HEK293 (cell line): ENCODE measurements around the gene SHISAL1.

Experiments
- CTCF ChIA-PET: fragments of 350-600 bp; formaldehyde crosslinking; extraction: SDS; loops from one replicate; lab custom pipeline; 2021; ENCODE audit warnings: antibody characterized with exemption; lab: Yijun Ruan, JAX
- POLR2A ChIA-PET: fragments of 300-600 bp; formaldehyde crosslinking; extraction: SDS; loops from one replicate; lab custom pipeline; 2020; ENCODE audit warnings: antibody characterized with exemption, inconsistent platforms; lab: Yijun Ruan, JAX
- H3K27ac ChIP-seq: fragments of 200-500 bp; sonication (Bioruptor generic); 2 replicates; pipeline ENCODE4 v1.5.1; 2014; ENCODE audit warnings: low read depth, low read length, control low read depth, inconsistent platforms; ENCODE audit errors: extremely low read depth
- H3K36me3 ChIP-seq, 2 experiments: fragments of 200-500 bp in 1 of 2; sonication (Bioruptor generic) in 1 of 2; 1 replicate in 1 of 2; 2 replicates in 1 of 2; pipeline ENCODE4 v1.5.1; 2014 to 2017; ENCODE audit warnings: inconsistent platforms in 2 of 2, low read length in 2 of 2; ENCODE audit not compliant: control insufficient read depth in 2 of 2, insufficient read depth in 1 of 2
- H3K4me1 ChIP-seq: fragments of 200-500 bp; sonication (Bioruptor generic); 2 replicates; pipeline ENCODE4 v1.5.1; 2014; ENCODE audit warnings: mild to moderate bottlenecking, low read length, inconsistent platforms; ENCODE audit not compliant: control insufficient read depth, insufficient read depth
- H3K4me3 ChIP-seq: 2 replicates; pipeline ENCODE4 v1.5.1; 2011; ENCODE audit warnings: low read depth, mild to moderate bottlenecking, control low read depth, low read length, moderate library complexity
- H3K9me3 ChIP-seq: fragments of 200-500 bp; sonication (Bioruptor generic); 2 replicates; pipeline ENCODE4 v1.5.1; 2014; ENCODE audit warnings: low read depth, low read length, inconsistent platforms; ENCODE audit not compliant: control insufficient read depth, insufficient read depth
- ELK4 ChIP-seq: IDR thresholded peaks from 2 replicates; pipeline ENCODE4 v1.6.1; 2011; ENCODE audit warnings: mild to moderate bottlenecking, low read depth, low read length, borderline replicate concordance
- HOXC10 ChIP-seq: sonication (generic); formaldehyde crosslinking; IDR thresholded peaks from 2 replicates; pipeline ENCODE4 v1.8.1; 2023; ENCODE audit warnings: mild to moderate bottlenecking, missing genetic modification reagents
- OSR2 ChIP-seq: fragments of 450-650 bp; formaldehyde crosslinking; IDR thresholded peaks from 2 replicates; pipeline ENCODE4 v1.5.1; 2016; ENCODE audit warnings: missing biosample characterization, missing genetic modification characterization
- PATZ1 ChIP-seq: fragments of 450-650 bp; formaldehyde crosslinking; IDR thresholded peaks from 2 replicates; pipeline ENCODE4 v1.5.1; 2016; ENCODE audit warnings: missing biosample characterization, missing genetic modification characterization
- SALL2 ChIP-seq: fragments of 450-650 bp; formaldehyde crosslinking; IDR thresholded peaks from 2 replicates; pipeline ENCODE4 v1.5.0; 2017; ENCODE audit warnings: missing biosample characterization, mild to moderate bottlenecking, missing genetic modification characterization, borderline replicate concordance
- YY2 ChIP-seq: fragments of 450-650 bp; formaldehyde crosslinking; IDR thresholded peaks from 2 replicates; pipeline ENCODE4 v1.5.1; 2016; ENCODE audit warnings: missing biosample characterization, missing genetic modification characterization
- ZBTB11 ChIP-seq: fragments of 450-650 bp; formaldehyde crosslinking; conservative IDR thresholded peaks from 2 replicates; pipeline ENCODE4 v1.5.1; 2016; ENCODE audit warnings: low read depth, missing biosample characterization, missing genetic modification characterization
- ZBTB17 ChIP-seq: fragments of 450-650 bp; formaldehyde crosslinking; IDR thresholded peaks from 2 replicates; pipeline ENCODE4 v1.5.1; 2016; ENCODE audit warnings: missing biosample characterization, missing genetic modification characterization
- ZFP3 ChIP-seq: fragments of 450-650 bp; formaldehyde crosslinking; IDR thresholded peaks from 2 replicates; pipeline ENCODE4 v1.5.1; 2016; ENCODE audit warnings: low read depth, missing biosample characterization, missing genetic modification characterization
- ZNF37A ChIP-seq: fragments of 450-650 bp; IDR thresholded peaks from 2 replicates; pipeline ENCODE4 v1.5.1; 2018; ENCODE audit warnings: missing biosample characterization, missing genetic modification characterization
- ZNF433 ChIP-seq: fragments of 450-650 bp; formaldehyde crosslinking; IDR thresholded peaks from 2 replicates; pipeline ENCODE4 v1.5.1; 2016; ENCODE audit warnings: missing biosample characterization, missing genetic modification characterization, low read depth
- ZNF473 ChIP-seq: fragments of 450-650 bp; formaldehyde crosslinking; IDR thresholded peaks from 2 replicates; pipeline ENCODE4 v1.5.1; 2017; ENCODE audit warnings: missing biosample characterization, missing genetic modification characterization
- ZNF514 ChIP-seq: fragments of 450-650 bp; formaldehyde crosslinking; IDR thresholded peaks from 2 replicates; pipeline ENCODE4 v1.5.1; 2016; ENCODE audit warnings: missing biosample characterization, missing genetic modification characterization
- ZNF561 ChIP-seq: fragments of 450-650 bp; IDR thresholded peaks from 2 replicates; pipeline ENCODE4 v1.5.1; 2018; ENCODE audit warnings: missing biosample characterization, missing genetic modification characterization, borderline replicate concordance
- ZNF596 ChIP-seq: fragments of 450-650 bp; IDR thresholded peaks from 2 replicates; pipeline ENCODE4 v1.5.0; 2018; ENCODE audit warnings: missing biosample characterization, mild to moderate bottlenecking, missing genetic modification characterization, moderate library complexity
- ZNF626 ChIP-seq: fragments of 450-650 bp; sonication (Bioruptor Pico); formaldehyde crosslinking; IDR thresholded peaks from 2 replicates; pipeline ENCODE4 v1.5.1; 2018; ENCODE audit warnings: missing biosample characterization, missing genetic modification characterization, inconsistent platforms
- ZNF660 ChIP-seq: fragments of 450-650 bp; IDR thresholded peaks from 2 replicates; pipeline ENCODE4 v1.5.1; 2018; ENCODE audit warnings: missing biosample characterization, mild to moderate bottlenecking, missing genetic modification characterization
- ZNF747 ChIP-seq: fragments of 450-650 bp; formaldehyde crosslinking; IDR thresholded peaks from 2 replicates; pipeline ENCODE4 v1.5.1; 2016; ENCODE audit warnings: missing biosample characterization, missing genetic modification characterization
- ZNF768 ChIP-seq: fragments of 450-650 bp; formaldehyde crosslinking; IDR thresholded peaks from 2 replicates; pipeline ENCODE4 v1.5.1; 2018; ENCODE audit warnings: missing biosample characterization, mild to moderate bottlenecking, missing genetic modification characterization
- ZNF776 ChIP-seq: fragments of 450-650 bp; formaldehyde crosslinking; IDR thresholded peaks from 2 replicates; pipeline ENCODE4 v1.5.0; 2017; ENCODE audit warnings: missing biosample characterization, missing genetic modification characterization, borderline replicate concordance
- ZNF791 ChIP-seq: fragments of 450-650 bp; formaldehyde crosslinking; IDR thresholded peaks from 2 replicates; pipeline ENCODE4 v1.5.1; 2016; ENCODE audit warnings: missing biosample characterization, missing genetic modification characterization
- TF ChIP-seq, protein P1 (sequence below): fragments of 450-650 bp; formaldehyde crosslinking; IDR thresholded peaks from 2 replicates; pipeline ENCODE4 v1.5.1; 2016; ENCODE audit warnings: missing biosample characterization, missing genetic modification characterization

Gene SHISAL1

GRCh38 chr22:44259366-44260215, 53.2 kb downstream of the SHISAL1 start (continued):
- TF ChIP-seq ELK4 (no peak), ZNF776 (tag by site-specific recombination) (no peak), ZNF561 (tag by site-specific recombination) (no peak), PATZ1 (tag by site-specific recombination) (no peak)

GRCh38 chr22:44256556-44257485, 55.9 kb downstream of the SHISAL1 start:
- H3K9me3 ChIP-seq: no peaks in the 10 kb centered on the region
- no peaks in the 10 kb centered on the region for H3K36me3 ChIP-seq
- POLR2A ChIA-PET: no interaction called here
- CTCF ChIA-PET: no interaction called here
- H3K27ac ChIP-seq: no peak overlapping the region
- H3K4me1 ChIP-seq: no peaks in the 10 kb centered on the region
- no peak overlapping the region for H3K4me3 ChIP-seq
- no peak for TF ChIP-seq ZNF791 (tag by site-specific recombination)
- TF ChIP-seq ZFP3 (tag by site-specific recombination): no peak

GRCh38 chr22:44256085-44256484, 56.7 kb downstream of the SHISAL1 start:
- POLR2A ChIA-PET: no interaction called here
- no peak overlapping the region for H3K4me3 ChIP-seq
- no peaks in the 10 kb centered on the region for H3K9me3 ChIP-seq
- no peaks in the 10 kb centered on the region for H3K4me1 ChIP-seq
- no peaks in the 10 kb centered on the region for H3K36me3 ChIP-seq
- CTCF ChIA-PET: no interaction called here
- H3K27ac ChIP-seq: no peak overlapping the region
- TF ChIP-seq YY2 (tag by site-specific recombination) (no peak), ZNF660 (tag by site-specific recombination) (no peak), ZNF514 (tag by site-specific recombination) (no peak), OSR2 (tag by site-specific recombination) (no peak), ZNF433 (tag by site-specific recombination) (no peak), ZBTB17 (tag by site-specific recombination) (no peak), ZNF626 (tag by site-specific recombination) (no peak), ZNF768 (tag by site-specific recombination) (no peak), SALL2 (tag by site-specific recombination) (no peak), ZNF473 (tag by site-specific recombination) (no peak), ZBTB11 (tag by site-specific recombination) (no peak), HOXC10 (CRISPR knock-in tag) (no peak), ZNF596 (tag by site-specific recombination) (no peak), ZNF37A (tag by site-specific recombination) (no peak), ZNF747 (no peak)
- TF ChIP-seq, protein P1, sequence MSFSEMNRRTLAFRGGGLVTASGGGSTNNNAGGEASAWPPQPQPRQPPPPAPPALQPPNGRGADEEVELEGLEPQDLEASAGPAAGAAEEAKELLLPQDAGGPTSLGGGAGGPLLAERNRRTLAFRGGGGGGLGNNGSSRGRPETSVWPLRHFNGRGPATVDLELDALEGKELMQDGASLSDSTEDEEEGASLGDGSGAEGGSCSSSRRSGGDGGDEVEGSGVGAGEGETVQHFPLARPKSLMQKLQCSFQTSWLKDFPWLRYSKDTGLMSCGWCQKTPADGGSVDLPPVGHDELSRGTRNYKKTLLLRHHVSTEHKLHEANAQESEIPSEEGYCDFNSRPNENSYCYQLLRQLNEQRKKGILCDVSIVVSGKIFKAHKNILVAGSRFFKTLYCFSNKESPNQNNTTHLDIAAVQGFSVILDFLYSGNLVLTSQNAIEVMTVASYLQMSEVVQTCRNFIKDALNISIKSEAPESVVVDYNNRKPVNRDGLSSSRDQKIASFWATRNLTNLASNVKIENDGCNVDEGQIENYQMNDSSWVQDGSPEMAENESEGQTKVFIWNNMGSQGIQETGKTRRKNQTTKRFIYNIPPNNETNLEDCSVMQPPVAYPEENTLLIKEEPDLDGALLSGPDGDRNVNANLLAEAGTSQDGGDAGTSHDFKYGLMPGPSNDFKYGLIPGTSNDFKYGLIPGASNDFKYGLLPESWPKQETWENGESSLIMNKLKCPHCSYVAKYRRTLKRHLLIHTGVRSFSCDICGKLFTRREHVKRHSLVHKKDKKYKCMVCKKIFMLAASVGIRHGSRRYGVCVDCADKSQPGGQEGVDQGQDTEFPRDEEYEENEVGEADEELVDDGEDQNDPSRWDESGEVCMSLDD (tag by site-specific recombination): no peak
